Activated CD4-positive, alpha-beta T cell treated with anti-CD3 and anti-CD28 coated beads for 4 hours (primary cell): ENCODE data around the gene SEPTIN2.
"Not testable (repeated sequence)": the region's sequence is repeated elsewhere in the genome, so short reads cannot be mapped to it uniquely, and the experiment has no call there.

Experiments
- DNase-seq, 2 donors: peaks; one replicate each; pipeline ENCODE4 v3.0.0-alpha.2; 2020

SEPTIN2 gene

DNA sequence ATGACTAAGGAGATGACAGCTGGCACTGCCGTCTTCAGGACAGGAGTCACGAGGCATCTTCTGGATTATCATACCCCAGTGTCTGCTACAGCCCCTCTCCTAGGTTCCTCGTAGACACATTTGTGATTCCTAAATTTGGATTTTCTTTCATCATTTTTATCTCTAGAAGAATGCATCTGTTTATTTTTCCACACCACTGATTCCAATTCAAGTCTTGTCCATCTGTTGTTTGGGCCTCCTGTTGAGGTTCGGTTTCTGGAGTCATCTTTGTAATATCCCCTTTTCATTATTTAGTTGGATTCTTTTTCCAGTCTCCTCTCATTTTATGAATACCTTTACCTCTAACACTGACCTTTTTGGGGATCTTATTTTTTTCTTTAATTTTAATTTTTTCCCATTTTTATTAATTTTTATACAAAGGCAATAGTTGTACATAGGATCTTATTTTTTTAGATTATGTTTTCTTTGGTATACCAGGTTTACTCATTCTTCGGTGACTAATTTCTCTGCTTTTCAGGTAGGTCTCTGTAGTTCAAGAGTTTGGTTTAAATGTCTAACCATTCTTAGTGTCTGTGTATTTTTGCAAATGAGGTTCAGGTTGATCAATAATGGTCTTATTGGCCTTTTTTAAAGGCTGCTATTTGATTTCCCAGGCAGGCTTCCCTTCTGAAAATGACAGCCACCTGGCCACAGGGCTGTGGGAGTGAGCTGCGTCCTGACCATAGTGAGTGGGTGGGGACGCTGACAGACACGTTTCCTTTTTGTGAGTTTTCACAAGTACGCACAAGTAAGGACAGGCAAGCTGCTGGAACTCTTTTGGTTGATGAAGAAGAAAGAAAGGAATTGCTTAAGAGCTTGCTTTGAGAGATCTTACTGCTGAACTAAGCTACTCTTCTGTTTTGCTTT is 74.8 kb downstream of the SEPTIN2 start:
- no peak for DNase-seq

DNA sequence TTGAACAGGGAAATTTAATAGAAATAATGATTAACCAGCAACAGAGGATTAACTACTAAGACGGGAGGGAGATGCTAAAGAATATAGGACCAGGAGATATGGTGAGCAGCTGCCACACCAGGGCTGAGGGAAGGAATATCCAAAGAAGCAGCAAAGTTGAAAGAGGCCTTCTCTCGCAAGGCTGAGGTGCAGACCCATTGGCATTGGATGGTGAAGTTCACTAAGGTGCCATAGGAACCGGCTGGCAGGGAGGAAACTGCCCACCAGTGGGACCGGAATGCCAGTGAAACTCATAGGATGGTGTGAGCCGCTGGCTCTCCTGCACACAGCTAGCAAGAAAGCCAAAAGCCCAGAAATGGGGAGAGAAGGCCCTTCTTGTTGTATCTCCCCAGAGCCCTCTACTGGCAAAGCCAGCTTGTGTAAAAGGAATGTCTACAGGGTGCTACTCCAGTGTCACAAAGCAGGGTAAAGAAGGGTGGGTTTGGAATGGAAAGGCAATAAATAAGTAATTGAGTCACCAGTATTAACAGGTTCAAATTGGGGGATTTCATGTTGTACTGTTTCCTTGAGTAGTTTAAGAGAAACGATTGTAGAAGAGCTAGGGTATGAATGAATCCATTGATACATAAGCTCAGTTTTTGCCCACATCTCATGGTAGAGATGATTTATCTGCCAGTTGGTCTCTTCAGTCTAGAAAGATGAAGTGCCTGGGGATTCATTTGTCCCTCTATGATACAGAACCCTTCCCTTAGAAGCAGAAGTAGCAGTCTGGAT is 76.4 kb downstream of the SEPTIN2 start:
- peak in 1 of 2 donors; percentile 18 for DNase-seq

DNA sequence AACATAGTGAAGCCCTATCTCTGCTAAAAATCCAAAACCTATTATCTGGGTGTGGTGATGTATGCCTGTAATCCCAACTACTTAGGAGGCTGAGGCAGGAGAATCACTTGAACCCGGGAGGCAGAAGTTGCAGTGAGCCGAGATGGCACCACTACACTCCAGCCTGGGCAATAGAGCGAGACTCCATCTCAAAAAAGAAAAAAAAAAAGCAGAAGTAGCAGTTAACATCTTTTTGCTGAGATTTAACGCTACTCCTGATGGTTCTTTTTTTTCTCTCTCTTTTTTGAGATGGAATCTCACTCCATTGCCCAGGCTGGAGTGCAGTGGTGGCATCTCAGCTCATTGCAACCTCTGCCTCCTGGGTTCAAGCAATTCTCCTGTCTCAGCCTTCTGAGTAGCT is 77.0 kb downstream of the SEPTIN2 start:
- not testable (repeated sequence) for DNase-seq

DNA sequence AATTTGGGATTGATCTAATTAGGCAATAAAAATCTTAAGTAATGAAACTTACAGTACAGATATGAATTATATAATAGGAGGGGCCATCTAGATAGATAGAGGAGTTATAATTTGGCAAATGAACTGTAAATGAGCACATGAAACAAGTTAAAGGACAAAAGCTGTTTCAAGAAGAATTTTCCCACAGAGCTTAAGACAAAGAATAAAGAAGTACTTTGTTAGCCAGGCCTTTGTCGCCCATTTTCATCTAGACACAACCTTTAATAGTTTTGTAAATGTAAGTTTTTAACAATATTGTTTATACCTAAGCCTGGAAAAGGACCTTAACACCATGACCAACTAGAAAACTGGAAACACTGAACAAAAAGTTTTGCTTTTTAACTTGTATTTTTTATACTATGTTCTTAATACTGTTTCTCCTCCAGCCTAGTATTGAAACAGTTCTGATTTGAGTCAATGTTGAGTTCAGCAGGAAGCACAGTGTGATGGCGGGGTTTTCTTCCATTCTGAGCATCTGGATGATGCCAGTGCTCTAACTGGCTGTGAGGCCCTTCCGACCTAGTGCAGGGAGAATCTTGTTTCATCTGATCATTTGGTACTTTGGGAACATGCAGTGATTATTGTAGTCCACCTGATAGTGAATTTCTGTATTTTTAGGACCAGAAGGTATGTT is 77.9 kb downstream of the SEPTIN2 start:
- no peak for DNase-seq

DNA sequence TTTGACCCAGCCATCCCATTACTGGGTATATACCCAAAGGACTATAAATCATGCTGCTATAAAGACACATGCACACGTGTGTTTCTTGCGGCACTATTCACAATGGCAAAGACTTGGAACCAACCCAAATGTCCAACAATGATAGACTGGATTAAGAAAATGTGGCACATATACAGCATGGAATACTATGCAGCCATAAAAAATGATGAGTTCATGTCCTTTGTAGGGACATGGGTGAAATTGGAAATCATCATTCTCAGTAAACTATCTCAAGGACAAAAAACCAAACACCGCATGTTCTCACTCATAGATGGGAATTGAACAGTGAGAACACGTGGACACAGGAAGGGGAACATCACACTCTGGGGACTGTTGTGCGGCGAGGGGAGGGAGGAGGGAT is 81.1 kb downstream of the SEPTIN2 start:
- not testable (repeated sequence) for DNase-seq

DNA sequence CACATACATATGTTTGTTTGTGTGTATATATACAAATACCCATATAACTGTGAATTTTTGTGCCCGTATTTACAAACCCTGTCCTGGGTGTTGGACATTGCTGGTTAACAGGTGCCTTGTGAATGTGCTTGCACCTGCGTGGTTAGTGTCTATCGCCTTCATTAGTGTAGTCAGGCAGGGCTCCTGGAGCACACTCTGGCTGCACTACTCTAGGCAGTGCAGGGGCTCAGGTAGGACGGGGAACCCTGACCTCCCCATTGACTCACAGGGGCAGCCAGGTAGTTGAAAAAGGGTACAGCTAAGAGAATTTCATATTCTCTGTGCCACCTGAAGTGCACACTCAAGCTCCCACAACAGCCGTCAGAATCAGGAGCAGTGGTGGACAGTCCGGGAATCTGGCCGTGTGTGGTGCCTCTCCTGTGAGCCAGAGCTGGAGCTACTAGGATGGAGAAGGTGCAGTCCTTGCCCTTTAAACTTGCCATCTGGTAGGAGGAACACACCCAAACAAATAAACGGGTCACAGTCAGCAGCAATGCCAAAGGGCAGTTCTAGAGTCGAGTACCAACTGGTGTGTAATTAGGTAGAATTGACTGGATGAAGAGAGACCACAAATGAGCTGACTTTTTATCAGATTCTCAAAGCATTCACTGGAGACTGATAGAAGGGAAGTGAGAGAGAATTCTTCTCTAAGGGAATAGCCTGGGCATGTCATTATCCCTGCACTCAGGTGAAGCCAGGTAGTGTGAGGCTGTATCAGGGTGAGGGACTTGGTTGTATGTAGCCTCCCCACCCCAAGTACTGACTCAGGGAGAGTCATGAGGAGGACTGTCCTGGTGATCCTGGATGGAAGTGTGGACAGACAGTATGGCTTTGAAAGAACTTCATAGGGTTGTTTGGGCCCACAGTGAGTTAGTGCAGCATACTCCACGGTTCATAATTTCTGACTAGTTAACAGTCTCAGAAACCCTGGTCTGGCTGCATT is 84.5 kb downstream of the SEPTIN2 start:
- no peak for DNase-seq
